Stimulated activated CD4-positive, alpha-beta T cell treated with anti-CD3 and anti-CD28 coated beads, Interleukin-12 subunit alpha, Interleukin-12 subunit beta, amount 100 ng/mL, for 4 hours (primary cell): ENCODE data around the gene ABR.
"Not testable (repeated sequence)": the region's sequence is repeated elsewhere in the genome, so short reads cannot be mapped to it uniquely, and the experiment has no call there.

Experiments
- DNase-seq: peaks from one replicate; pipeline ENCODE4 v3.0.0-alpha.2; 2020

ABR gene

DNA sequence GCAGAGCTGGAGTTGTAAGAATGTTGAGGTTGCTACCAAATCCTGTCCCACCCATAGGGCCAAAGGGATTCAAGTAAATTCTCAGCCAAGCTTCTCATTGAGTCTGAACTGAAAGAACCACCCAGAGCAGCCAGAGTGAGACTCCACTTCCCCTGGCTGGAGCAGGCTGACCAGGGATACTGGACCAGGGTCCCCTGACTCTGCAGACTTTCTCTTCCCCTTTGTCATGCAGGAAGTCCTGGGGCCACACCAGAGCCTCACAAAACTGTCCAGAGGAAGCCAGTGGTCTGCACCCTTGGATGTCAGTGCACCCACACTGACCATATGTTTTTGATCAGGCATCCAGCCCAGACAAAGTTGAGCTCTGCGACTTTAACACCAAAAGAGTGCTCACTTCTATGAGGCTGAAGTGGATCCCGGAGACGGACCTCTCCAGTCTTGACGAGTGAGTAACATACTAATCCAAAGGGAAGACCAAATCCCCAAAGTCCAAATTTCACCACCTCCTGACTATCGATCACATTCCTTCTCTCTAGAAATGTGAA, 204.3 kb downstream of the ABR start:
- DNase-seq, result no peak

DNA sequence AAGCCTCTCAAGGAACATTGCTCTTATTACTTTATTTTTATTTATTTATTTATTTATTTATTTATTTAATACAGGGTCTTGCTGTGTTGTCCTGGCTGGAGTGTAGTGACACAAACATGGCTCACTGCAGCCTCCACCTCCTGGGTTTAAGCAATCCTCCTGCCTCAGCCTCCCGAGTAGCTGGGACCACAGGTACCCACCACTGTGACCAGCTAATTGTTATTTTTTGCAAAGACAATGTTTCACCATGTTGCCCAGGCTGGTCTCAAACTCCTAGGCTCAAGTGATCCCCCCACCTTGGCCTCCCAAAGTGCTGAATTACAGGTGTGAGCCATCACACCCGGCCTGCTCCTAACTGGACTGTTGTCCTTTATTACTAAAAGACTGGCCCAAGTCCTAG, 205.0 kb downstream of the ABR start:
- DNase-seq, result not testable (repeated sequence)

DNA sequence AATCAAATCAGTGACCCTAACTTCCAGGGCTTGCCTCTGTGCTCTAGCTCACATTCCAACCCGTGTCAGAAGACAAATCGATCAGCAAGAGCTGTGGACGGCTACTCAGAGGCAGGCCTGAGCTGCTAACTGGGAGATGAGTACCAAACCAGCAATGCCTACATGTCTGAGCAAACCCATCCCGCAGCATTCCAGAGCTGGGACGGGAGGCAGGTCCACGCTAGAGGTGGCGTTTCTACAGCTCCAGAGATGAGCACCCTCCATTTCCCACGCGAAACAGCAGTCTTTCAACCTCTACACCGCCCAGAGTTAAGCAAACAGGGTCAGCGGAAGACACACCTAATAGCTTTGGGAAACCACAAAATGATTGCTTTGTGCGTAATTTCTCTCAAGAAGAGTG, 206.7 kb downstream of the ABR start:
- no peak for DNase-seq

DNA sequence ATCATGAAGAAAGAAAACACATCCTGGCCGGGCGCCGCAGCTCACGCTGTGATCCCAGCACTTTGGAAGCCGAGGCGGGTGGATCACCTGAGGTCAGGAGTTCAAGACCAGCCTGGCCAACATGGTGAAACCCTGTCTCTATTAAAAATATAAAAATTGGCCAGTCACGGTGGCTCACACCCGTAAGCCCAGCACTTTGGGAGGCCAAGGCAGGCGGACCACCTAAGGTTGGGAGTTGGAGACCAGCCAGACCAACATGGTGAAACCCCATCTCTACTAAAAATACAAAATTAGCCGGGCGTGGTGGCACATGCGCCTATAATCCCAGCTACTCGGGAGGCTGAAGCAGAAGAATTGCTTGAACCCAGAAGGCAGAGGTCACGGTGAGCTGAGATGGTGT, 207.9 kb downstream of the ABR start:
- DNase-seq, result not testable (repeated sequence)

DNA sequence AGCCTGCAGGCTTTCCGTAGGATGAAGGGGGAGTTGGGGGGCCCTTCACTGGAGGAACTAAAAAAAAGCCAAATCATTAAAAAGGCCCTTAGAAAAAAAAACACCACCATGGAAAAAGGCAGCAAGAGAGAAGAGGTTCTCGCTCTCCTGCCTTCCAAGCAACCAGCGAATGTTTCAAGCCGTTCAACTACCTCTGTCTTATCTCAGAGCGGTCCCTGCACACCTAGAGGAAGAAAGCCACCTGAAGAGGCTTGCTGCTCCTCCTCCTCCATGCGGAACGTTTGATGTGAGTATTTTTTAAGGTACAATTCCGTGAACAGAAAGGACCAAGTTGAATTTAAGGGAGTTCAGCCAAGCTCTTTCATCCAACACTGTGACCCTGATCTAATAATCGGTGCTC, 209.4 kb downstream of the ABR start:
- DNase-seq, result no peak

DNA sequence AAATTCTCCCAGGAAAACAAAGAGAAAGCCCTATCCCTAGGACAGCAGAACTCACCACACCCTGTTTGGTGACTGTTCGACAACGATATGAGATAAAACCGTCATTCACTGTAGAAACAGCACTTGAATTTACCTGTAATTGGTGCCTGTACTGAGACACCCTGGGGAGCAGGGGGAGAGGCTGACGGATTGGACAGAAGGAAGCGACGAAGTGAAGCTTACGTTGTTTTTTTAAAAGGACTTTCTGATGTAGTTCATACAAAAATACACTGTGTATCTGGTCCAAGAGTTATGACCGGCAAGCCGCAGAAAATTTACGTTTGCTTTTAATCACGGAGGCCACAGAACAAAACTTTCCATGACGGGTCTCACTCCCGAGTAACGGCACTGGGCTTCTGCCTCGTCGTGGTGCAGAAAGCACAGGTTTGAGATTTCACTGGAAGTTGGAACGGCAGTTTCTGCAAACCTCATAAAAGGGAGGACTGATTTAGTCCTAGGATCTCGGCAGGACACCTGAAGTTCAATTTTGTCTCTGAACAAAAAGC, 209.9 kb downstream of the ABR start:
- no peak for DNase-seq

DNA sequence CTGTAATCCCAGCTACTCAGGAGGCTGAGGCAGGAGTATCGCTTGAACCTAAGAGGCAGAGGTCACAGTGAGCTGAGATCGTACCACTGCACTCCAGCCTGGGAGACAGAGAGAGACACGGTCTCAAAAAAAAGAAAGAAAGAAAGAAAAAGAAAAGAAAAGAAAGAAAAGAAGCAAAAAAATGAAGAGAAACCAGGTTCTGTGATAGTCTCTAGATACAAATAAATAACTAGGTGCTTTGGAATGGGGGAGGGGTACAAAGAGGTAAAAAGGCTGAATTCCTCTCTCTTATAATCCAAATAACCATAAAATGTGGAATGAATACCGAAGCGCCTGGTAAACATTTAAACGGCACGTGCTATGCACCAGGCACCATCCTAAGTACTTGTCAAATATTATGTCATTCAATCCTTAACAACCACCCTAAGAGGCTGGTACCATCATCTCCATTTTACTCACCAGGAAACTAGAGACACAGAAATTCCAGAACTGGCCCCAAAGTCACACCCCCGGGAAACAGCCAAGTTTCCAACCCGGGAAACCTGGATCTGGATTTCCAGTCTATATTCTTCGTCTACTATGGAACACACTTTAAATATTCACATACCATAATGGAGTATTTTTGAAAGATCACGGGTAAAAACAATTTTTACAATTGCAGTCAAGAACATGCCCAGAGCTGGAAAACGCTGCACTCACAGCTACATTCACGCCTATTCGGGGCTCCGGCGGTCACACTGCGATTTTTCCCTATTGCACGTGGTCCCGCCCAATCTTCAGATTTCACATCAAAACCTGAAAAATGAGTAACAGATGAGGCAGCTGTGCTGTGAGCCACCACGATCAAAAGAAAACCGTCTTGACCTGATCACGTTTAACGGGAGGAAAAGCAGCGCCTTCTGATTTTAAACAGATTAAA, 210.7 kb downstream of the ABR start:
- no peak for DNase-seq

DNA sequence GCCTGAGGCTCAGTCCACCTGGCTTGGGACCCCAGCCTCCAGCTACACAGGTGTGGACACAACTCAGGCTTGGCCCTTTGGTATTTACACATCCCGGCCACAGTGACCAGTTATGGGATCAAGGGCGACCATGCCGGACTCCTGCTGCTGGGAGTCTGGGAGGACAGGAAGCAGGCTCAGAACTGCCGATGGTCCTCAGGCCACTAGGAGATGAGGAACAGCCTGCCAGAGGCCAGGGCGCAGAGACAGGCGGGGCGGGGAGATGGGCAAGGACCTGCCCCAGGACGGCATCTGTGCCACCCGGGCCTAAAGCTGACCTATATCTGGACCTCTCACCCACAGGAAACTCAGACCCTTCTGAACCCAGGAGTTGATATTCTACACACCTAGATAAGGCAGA, 212.7 kb downstream of the ABR start:
- DNase-seq, result no peak

DNA sequence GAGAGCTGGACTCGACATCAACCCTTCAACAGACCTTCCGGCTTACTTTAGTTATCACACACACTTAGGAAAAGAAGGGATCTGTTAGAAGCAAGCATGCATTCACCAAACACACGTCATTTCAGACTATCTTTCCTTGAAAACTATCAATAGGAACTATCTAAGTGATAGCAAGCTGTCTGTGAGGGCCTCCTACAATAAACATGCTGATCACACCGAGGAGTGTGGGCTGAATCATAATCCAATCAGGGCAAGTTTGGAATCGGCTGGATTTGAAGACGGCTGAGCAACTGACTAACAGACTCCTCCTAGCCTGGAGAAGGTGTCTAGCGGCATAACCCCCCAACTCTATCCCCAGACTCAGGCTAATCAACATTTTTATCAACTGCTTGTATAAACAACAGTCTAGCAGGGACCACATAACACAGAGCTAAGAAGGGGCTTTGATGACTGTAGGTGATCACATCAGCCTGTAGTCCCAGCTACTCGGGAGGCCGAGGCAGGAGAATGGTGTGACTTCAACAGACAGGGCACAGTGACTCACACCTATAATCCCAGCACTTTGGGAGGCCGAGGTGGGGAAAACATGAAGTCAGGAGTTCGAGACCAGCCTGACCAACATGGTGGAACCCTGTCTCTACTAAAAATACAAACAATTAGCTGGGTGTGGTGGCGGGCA, 214.3 kb downstream of the ABR start:
- DNase-seq, result no peak

DNA sequence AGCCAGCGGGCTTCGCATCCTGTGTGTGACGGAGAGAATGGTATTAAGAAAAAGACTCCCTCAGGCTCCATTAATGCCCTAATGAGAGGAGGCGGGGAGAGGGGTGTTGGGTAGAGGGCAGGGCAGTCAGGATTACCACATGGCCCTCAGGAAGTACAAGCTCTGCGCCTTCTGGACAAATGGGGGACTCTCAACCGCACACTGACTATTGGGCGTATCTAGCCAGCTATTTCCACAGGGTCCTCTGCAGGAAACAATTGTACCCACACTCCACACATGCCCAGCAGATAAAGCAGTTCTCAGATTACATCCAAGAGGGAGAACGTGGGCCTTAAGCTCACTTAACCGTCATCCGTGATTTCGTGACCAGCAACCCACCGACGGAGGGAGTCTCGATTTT, 214.9 kb downstream of the ABR start:
- no peak for DNase-seq

DNA sequence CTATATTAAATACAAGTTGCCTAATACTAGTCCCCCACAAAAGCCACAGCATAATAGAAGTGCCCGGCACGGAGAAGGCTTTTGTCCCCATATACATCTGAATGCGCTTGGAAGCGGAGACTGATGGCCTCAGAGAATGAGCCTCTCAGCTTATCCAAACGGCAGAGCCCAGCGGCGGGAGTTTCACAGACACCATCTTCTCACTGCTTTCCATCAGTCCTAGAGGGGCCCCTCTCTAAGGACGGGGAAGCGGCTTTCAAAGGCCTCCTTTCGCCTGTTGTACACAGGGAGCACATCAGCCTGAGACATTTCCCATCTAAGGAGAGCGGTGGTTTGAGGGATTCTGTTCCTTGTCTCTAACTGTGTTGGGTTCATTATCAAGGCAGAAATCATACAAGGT, 217.1 kb downstream of the ABR start:
- DNase-seq, result no peak

DNA sequence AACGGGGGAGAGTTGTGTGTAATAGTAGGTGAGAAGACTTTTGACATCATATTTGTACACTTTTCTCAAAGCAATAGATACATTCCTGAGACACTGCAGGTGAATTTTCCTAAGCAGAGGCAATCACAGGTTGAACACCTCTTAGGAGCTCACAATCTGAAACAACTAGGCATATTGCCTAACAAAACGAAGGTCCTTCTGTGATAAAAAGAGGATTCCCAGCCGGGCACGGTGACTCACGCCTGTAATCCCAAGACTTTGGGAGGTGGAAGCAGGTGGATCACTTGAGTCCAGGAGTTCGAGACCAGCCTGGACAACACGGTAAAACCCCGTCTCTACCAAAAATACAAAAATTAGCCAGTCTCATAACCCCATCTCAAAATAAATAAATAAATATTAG, 217.6 kb downstream of the ABR start:
- DNase-seq, result no peak

DNA sequence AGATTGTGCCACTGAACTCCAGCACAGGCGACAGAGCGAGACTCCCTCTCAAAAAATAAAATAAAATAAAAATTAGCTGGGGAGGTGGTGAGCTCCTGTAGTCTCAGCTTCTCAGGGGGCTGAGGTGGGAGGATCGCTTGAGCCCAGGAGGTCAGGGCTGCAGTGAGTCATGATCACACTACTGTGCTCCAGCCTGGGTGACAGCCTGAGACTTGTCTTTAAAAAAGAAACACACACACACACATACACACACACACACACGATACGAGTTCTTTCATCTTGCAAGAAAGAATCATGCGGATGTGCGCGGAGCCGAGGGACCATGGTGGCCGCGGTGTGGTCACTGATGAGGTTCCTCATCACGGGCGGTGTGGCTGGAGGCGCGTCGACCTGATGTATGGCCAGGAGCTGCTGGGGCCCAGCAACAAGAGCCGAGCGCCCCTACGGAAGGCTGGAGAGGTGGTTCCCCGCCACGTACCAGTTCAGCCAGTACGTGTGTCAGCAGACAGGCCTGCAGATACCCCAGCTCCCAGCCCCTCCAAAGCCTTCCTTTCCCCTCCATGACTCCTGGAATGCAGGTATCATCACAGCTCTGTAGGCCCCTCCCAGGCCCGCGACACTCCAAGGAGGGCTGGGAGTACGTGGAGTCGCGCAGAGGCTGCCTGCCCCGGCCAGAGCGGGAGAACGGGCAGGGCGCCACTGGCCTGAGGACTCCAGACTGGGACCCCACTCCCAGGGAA, 220.9 kb downstream of the ABR start:
- no peak for DNase-seq

DNA sequence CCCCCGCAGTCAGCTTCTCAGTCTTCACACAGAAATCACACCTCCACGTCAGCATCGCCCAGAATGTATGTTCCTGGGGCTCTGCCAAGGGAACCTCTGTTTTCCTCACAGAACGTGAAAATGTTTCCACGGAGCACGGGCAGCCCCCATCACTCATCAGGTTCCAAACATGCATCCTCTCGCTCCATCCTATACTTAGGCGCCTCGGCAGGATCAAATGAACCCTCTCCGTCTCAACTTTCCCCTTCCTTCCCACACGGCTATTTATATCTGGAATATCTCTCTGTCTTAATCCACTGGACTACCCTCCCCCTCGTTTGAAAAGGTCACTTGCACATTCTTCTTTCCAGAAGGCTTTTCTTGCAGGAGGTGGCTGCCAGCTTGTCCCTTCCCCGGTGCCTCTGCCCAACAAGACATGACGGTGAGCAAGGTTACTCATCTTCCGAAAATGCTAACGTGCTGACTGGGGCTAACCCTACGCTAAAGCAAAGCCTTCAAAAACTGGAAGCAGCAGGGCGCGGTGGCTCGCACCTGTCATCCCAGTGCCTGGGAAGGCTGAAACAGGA, 221.8 kb downstream of the ABR start:
- DNase-seq, result no peak

DNA sequence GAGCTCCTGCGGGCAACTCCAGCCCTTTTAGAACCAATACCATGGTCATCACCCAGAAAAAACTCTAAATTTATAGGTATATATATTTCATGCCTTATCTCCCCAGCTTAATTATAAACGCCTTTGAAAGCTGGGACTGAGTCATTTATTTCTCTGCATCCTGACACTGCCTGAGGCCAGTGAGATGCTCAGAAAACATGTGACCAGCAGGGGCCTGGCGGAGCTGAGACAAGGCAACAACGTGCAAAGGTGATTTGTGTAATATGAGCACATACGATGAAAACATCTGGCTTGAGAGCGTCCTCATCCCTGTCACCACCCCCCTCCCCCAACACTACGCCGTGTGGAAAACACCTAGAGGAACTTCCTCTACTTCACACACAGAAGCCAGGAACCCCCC, 222.9 kb downstream of the ABR start:
- no peak for DNase-seq

DNA sequence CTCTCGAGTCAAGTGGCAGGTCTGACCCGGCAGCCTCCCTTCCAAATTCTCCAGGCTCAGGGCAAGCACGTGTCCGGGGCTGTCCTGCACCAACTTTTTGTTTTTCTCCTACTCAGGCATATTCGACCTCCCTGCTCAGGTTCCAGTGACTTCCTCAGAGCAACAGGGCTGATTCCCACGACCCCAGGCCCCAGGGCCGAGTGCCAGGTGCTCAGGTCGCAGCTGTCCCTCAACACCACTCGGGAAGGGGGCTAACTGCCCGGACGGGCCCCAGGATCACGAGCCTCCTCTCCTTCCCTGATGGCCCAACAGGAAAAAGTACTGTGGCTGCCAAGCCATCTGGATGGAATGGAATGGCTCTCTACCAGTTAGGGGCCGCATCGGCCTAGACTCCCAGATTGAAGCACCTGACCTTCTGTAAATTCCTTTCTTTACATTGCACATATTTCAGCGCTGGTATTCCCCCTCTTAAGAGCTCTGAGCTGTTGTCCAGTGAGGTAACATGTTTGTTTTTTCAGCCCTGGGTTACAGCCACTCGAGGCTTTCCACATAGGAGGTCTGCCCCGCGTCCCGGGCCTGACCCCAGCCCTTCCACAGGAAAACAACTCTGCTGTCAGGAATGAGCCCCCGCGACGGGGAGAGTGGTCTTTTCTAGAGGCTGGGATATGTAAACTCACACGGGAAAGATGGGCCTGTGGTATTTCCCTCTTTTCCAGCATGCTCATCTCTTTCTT, 225.2 kb downstream of the ABR start:
- no peak for DNase-seq

DNA sequence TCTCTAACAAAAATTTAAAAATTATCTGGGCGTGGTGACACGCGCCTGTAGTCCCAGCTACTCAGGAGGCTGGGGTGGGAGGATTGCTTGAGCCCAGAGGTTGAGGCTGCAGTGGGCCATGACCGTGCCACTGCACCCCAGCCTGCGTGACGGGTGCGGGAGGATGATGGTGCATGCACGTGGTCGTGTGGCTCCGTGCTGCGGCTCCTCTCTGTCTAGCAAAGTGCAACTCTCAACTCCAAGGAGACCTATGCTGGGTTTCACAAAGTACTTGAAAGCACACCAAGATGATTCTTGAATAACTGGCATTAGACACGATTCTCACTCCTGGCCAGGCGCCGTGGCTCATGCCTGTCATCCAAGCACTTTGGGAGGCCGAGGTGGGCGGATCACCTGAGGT, 226.0 kb downstream of the ABR start:
- no peak for DNase-seq
